GM19468 (cell line): ENCODE data around the gene BCL11A.
A peak's percentile ranks its signal among the peaks of the same experiment; 100 is the strongest.

ENCODE experiments used
- ATAC-seq: cut with Tn5 transposase; IDR thresholded peaks from one replicate; pipeline ENCODE4 v1.9.1; 2021; ENCODE audit warnings: mild to moderate bottlenecking, moderate library complexity, moderate number of reproducible peaks; ENCODE audit not compliant: unreplicated experiment; ENCODE audit errors: extremely low read depth

The BCL11A gene

DNA sequence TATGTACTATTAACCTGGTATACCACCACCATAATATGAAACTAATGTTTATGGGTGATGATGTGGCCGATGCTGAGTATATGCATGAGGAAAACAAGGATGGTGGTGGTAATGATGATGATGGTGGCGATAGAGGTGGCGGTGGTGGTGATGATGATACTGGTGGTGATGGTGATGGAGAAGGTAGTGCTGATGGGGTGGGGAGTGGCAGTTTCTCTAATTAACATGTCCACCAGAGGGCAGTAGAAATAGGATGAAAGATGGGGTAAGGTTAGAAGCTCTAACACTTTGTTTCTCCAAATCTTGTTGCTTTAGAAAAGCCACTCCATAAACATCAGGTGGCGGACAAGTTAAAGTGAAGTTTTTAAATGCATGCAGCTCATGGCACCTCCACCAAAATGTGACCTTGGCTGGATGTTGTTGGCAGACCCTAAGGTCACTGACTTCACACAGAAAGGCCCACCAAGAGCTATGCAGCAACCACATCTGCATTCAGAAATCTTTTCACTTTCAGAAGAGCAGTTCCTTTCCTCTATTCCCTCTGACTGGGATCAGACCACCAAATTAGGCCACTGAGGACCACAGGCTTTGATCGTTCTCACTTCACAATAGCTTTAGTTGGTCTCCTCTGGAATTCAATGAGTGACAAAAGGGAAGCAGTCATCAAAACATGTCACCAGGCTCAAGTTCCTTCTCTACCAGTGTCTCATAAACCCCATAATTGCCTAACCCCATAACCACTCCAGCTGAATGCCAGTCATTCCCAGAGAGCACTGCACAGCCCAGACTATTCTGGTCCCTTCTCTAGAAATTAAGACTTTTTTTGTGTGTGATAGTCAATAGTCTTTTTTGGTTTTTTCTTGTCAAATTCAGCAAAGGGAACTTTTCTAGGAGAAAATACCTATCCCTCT is 7.5 kb upstream of the BCL11A start:
- no peak for ATAC-seq

DNA sequence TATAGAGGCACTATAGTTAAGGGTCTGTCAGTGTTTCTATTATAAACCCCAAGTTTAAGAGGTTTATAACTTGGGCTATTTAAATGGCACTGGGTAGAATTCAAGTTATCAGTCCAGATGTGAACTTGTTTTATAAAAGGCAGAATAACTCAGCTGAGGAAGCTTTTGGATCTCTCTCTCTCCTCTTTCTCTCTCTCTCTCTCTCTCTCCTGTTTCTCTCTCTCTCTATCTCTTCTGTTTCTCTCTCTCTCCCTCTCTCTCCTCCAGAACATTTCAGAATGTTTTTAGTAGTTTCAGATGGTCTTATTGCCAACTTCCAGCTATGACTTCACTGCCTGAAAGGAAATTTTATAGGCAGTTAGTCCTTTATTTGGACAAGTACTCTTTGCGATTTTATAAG is 6.4 kb upstream of the BCL11A start:
- ATAC-seq = no peak

DNA sequence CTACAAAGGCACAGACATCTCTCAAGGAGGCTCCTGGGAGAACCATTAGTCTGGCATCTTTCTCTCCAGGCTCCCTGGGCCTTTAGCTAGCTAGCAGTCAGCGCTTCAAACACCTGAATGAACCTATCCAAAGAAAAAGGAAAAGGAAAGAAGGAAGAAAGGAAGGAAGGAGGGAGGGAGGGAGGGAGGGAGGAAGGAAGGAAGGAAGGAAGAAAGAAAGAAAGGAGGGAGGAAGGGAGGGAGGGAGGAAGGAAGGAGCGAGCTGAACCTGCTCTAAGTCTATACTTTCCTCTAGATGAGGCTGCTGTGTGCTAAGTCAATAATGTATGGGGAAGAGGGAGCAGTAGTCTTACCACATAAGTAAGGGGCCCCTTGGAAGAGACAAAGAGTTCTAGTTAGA is 5.1 kb upstream of the BCL11A start:
- no peak for ATAC-seq

DNA sequence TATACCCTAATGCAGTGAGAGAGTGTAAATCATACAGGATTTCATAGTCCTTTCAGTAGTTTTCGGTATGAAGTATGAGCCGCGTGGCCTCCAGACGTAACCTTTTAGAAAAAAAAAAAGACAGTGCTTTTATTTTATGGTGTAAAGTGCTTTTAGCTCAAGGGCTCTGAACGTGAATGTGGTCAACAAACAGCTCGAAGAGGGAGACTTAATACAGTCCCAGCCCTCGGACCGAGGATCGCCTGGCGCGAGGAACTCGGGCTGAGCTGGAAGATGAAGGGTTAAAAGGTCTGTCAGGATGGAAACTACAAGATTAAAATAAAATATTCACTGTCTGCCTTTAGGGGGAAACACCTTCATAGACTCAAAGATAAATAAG is 4.0 kb upstream of the BCL11A start:
- no peak for ATAC-seq

GRCh38 chr2:60556576-60557485 is 3.4 kb upstream of the BCL11A start:
- ATAC-seq = no peak

DNA sequence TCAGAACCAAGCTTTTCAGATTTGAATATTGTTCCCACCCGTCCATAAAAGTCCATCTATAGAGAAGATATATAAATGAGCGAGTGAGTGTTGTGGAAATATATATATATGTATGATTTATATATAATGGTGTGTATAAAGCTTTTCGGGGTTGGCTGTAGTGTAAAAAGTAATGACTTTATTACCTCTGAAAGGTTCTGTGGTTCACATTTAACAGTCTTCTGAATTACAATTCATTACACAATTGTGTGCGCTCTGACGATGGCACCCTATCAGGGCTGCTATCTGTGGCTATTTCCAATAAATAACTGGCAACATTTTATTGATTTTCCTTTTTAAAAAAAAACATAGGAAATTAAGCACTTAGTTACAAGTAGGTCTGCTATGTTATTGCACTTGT is 2.7 kb upstream of the BCL11A start:
- ATAC-seq = no peak

GRCh38 chr2:60555783-60556139 is 2.3 kb upstream of the BCL11A start:
- no peak for ATAC-seq

GRCh38 chr2:60555066-60555782 is 1.8 kb upstream of the BCL11A start:
- ATAC-seq = peak; percentile 14

GRCh38 chr2:60554646-60555065 is 1.2 kb upstream of the BCL11A start:
- no peak for ATAC-seq

- no peak for ATAC-seq
These were observed 706 bp upstream of the BCL11A start for GRCh38 chr2:60554074-60554645.

- ATAC-seq = no peak
These were observed 481 bp downstream of the BCL11A start for GRCh38 chr2:60552851-60553494.

GRCh38 chr2:60552078-60552850 is 1.2 kb downstream of the BCL11A start:
- ATAC-seq = no peak

DNA sequence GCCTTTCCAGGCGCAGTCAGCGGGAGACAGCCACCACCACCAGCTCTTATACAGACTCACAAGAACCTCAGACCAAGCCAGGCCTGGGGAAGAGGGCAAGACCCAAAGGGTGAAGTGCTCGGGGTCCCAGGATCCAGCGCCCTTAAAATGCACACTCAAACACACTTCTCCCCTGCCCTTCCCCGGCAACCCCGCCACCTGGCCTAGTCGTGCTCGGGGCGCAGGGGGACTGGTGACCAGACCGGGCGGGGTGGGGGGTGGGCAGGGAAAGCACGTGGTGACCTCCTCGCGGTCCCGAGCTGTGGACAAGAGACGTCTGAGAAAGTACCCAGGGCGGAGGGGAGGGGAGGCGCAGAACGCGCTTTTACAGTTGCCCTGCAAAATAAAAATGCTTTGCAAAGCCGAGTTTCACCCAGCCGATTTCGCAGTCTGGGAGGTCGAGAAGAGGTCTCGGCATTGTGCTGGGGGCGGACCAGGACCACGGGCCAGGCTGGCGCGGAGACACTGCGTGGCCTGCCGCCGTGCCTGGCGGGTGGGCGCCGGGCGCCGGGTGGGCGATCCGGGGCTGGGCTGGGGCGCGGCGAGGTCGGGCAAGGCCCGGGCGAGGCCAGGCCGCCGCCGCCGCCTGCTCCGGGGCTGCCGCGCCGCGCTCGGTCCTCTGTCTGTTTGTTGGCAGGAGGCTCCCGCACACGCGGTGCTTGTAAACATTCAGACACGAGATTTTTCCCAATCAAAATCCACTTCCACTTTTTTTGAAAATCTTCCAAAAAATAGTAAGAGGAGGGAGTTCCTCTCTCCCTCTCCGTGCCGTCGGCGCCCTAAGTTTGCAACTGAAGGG is 2.0 kb downstream of the BCL11A start:
- ATAC-seq = no peak

DNA sequence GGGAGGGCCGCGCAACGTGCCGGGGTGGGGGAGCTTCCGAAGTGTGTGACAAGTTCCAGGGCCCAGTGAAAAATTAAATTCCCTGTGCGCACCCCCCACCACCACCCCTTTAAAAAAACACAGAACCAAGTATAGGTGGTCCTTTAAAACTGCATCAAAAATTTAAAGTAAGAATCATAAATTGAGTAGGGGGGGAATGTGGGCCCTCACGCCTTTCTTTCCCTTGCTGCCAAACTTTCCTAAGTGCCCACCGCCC is 2.5 kb downstream of the BCL11A start:
- ATAC-seq = no peak

DNA sequence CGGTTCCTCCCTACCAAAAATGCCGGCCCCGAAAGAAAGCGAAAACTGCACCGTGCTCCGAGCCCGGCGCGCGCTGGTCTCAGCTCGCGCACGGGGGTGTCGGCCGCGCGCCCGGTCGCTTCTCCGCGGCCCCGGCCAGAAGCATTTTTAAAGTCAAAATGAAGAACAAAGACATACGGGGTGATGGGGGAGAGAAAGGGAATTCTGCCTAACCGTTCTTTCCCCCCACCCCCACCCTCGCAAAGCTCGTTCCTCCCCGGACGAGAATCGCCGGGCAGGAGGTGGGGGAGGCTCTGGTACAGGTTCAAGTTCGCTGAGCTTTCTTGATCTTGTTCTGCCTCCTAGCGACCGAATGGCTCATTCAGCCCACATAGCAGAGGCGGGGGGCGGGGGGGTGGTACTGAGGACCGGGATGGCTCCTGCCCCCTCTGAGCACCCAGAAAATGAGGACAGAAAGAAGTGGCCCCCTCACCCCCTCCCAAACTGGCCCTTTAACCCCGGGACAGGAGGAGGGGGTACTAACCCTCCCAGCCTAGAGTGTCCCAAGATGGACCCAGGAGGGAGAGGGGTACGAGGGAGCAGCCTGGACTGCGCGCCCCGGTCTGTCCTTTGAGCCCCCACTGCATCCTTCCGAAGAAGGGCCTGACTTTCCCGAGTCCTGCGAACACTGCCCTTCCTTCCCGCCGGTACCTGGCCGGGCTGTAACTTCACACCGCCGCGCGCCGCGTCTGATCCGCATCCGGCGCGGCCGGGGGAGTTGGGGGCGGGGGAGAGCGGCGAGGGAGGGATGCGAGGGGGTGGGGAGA is 3.1 kb downstream of the BCL11A start:
- ATAC-seq = no peak

DNA sequence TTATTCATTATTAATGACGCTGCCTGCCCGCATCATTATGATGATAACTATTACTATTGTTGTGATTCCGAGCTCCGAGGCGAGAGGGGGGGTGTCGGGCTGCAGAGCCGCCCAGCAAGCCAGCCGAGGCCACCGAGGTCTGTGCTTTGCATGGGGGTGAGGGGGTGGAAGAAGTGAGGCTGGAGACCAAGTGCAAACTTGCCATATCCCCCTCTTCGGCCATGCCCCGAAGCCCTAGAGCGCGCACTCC is 3.6 kb downstream of the BCL11A start:
- ATAC-seq = no peak

DNA sequence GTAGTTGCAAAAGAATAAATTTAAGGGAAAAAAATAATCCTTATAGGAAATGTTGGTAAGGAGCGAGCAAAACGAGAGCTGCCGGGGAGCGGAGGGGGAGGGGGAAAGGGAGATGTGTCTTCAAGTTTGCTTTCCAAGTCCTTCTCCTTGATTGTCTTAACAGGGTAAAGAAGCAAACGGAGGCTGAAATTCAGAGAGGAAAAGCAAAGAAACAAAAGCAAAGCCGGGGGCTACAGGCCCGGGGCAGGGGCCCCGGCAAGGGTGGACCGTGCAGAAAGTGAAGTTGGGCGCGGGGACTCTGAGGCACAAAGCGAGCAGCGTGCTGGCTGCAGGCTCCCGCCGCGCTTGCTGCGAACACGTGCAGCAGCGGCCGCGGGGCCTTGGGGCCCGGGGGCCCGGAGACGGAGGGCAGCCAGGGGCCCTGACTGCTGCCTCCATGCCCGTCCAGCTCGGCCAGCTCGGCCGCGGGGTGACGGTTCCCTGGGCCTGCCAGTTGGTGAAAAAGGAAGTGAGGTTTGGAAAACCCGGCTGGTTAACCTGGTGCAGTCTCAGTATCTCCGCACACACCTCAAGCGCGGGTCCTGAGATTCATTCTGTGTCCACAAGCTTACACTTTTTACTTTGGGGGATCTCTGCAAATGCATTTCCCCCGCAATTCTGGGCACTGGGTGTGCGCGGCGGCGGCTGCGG is 4.1 kb downstream of the BCL11A start:
- ATAC-seq = no peak
